GM12878 (cell line): ENCODE results near the gene RND1. TPM values are rescaled to one million over a fixed set of nuclear protein-coding genes. Genes with fewer than 3 reads are reported as not detected.

Experiments used
- ATAC-seq: fragments of 200-7000 bp; cut with Tn5 transposase; 3 replicates; pipeline ENCODE4 v1.9.1; 2020; ENCODE audit warnings: mild to moderate bottlenecking, moderate library complexity
- BruUV-seq: library from RNA; stranded (reverse); fragments of 400-500 nt; replicated peaks from 2 replicates; lab custom pipeline; 2021; lab: Mats Ljungman, UMichigan
- CTCF ChIA-PET: fragments of 300-600 bp; sonication (Branson Sonifier 250); formaldehyde crosslinking; extraction: SDS; loops from one replicate; lab custom pipeline; 2021; ENCODE audit warnings: inconsistent platforms; lab: Yijun Ruan, JAX
- POLR2A ChIA-PET: fragments of 350-600 bp; formaldehyde crosslinking; extraction: SDS; loops from one replicate; lab custom pipeline; 2021; ENCODE audit warnings: inconsistent platforms; lab: Charles Lee
- RAD21 ChIA-PET: fragments of 300-600 bp; sonication (Branson Sonifier 250); formaldehyde crosslinking; loops from one replicate; lab custom pipeline; 2023; ENCODE audit warnings: antibody characterized with exemption; ENCODE audit not compliant: unreplicated experiment; lab: Charles Lee
- SMC1A ChIA-PET: fragments of 300-600 bp; sonication (Branson Sonifier 250); formaldehyde crosslinking; loops from one replicate; lab custom pipeline; 2023; ENCODE audit not compliant: unreplicated experiment, uncharacterized antibody; lab: Charles Lee
- DNase-seq: peaks from one replicate; pipeline ENCODE4 v3.0.0-alpha.2; 2011; ENCODE audit warnings: low read depth, low spot score
- FAIRE-seq: peaks from 3 replicates; lab custom pipeline; 2011; peaks lifted over from hg19 to GRCh38; lab: Jason Lieb, UNC
- H2AFZ ChIP-seq: 2 replicates; pipeline ENCODE4 v1.6.0; 2011; ENCODE audit warnings: low read depth, low read length, control low read depth; ENCODE audit not compliant: control insufficient read depth
- H3K27ac ChIP-seq: 2 replicates; pipeline ENCODE4 v1.5.1; 2011; ENCODE audit warnings: control low read depth; ENCODE audit not compliant: control insufficient read depth, insufficient read depth
- H3K27me3 ChIP-seq, 2 experiments: replicated peaks in 1 of 2; 2 replicates each; pipeline versions ENCODE4 v1.6.0 to v1.6.1; 2011; ENCODE audit warnings: low read length in 1 of 2; ENCODE audit not compliant: control insufficient read depth in 2 of 2, insufficient read depth in 2 of 2
- H3K36me3 ChIP-seq, 2 experiments: 2 replicates each; pipeline ENCODE4 v1.5.1; 2011; ENCODE audit warnings: low read length in 1 of 2; ENCODE audit not compliant: control insufficient read depth in 2 of 2, insufficient read depth in 2 of 2
- H3K4me1 ChIP-seq: 2 replicates; pipeline ENCODE4 v1.6.1; 2011; ENCODE audit warnings: mild to moderate bottlenecking, low read length, moderate library complexity, mixed read lengths; ENCODE audit not compliant: control insufficient read depth, insufficient read depth
- H3K4me2 ChIP-seq: 2 replicates; pipeline ENCODE4 v1.6.0; 2011; ENCODE audit warnings: control low read depth; ENCODE audit not compliant: control insufficient read depth, insufficient read depth
- H3K4me3 ChIP-seq: fragments of 200-600 bp; sonication (generic); 2 replicates; pipeline ENCODE4 v1.5.1; 2016
- H3K79me2 ChIP-seq: 2 replicates; pipeline ENCODE4 v1.6.0; 2011; ENCODE audit warnings: low read length; ENCODE audit not compliant: control insufficient read depth, insufficient read depth
- H3K9ac ChIP-seq: 2 replicates; pipeline ENCODE4 v1.8.0; 2011; ENCODE audit warnings: low read length, control low read depth, mixed read lengths; ENCODE audit not compliant: control insufficient read depth, insufficient read depth
- H3K9me3 ChIP-seq: replicated peaks from 3 replicates; pipeline ENCODE4 v1.5.1; 2011; ENCODE audit warnings: mild to moderate bottlenecking, low read length; ENCODE audit not compliant: control insufficient read depth, insufficient read depth
- H4K20me1 ChIP-seq: 2 replicates; pipeline ENCODE4 v1.6.0; 2011; ENCODE audit not compliant: control insufficient read depth, insufficient read depth
- EGR1 ChIP-seq, 2 experiments: IDR thresholded peaks; 1 replicate in 1 of 2; 2 replicates in 1 of 2; pipeline ENCODE4 v1.6.1; 2011 to 2012; ENCODE audit warnings: low read depth in 2 of 2, low read length in 2 of 2, borderline replicate concordance in 1 of 2, mild to moderate bottlenecking in 1 of 2, moderate library complexity in 1 of 2
- MXI1 ChIP-seq: fragments of 150-350 bp; IDR thresholded peaks from 2 replicates; pipeline ENCODE4 v1.6.1; 2011; ENCODE audit warnings: low read depth, mild to moderate bottlenecking, inconsistent platforms, low read length, improper control_type of control experiment
- NBN ChIP-seq: fragments of 450-650 bp; IDR thresholded peaks from 2 replicates; pipeline ENCODE4 v1.6.1; 2016
- RAD21 ChIP-seq: IDR thresholded peaks from 2 replicates; pipeline ENCODE4 v1.6.1; 2011; ENCODE audit warnings: mild to moderate bottlenecking, low read depth, low read length, moderate library complexity; ENCODE audit not compliant: insufficient read depth
- TARDBP ChIP-seq: IDR thresholded peaks from 2 replicates; pipeline ENCODE4 v1.6.1; 2016; ENCODE audit warnings: borderline replicate concordance
- ZNF622 ChIP-seq: fragments of 450-650 bp; IDR thresholded peaks from 2 replicates; pipeline ENCODE4 v1.6.1; 2017; ENCODE audit warnings: mild to moderate bottlenecking, inconsistent platforms
- WGBS: methylation state at CpG from one replicate; pipeline ENCODE4 v1.1.6; 2016; ENCODE audit warnings: low lambda C conversion rate; ENCODE audit not compliant: insufficient replicate concordance, insufficient coverage; ENCODE audit errors: missing lambda C conversion rate; 5-methylcytosine and 5-hydroxymethylcytosine counted together
- in situ Hi-C: fragments of 300-500 bp; cut with MboI; formaldehyde crosslinking; loops from 9 replicates; pipeline ENCODE4 v1.14.3; 2018; ENCODE audit warnings: mixed read lengths
- intact Hi-C: fragments of 100-400 bp; cut with micrococcal nuclease; formaldehyde crosslinking; loops from one replicate; pipeline ENCODE4 v1.14.2; 2022; ENCODE audit not compliant: unreplicated experiment
- polyA plus RNA-seq, 11 experiments: library from polyadenylated mRNA; depleted of rRNA in 4 of 11; unstranded in 6 of 11; stranded (reverse) in 5 of 11; fragments of >200 nt; fragmentation: Nextera tagmentation in 4 of 11; fragmentation: Illumina TruSeq in 1 of 11; extraction: Ambion mirVana in 4 of 11; extraction: Trizol in 1 of 11; gene quantifications; 1 replicate in 1 of 11; 2 replicates in 10 of 11; pipeline versions ENCODE4 v1.2.1 to v1.2.3, GENCODE V29; 2011 to 2016; ENCODE audit warnings: inconsistent platforms in 2 of 11, missing spikeins in 2 of 11, low read depth in 1 of 11
- total RNA-seq, 4 experiments: library from RNA; depleted of rRNA in 3 of 4; stranded (reverse); fragments of >200 nt in 3 of 4; fragmentation: Illumina TruSeq in 1 of 4; extraction: Trizol in 1 of 4; gene quantifications; 2 replicates each; pipeline versions ENCODE4 v1.2.1 to v1.2.3, GENCODE V29; 2013 to 2021
- TF ChIP-seq, protein P1 (sequence below): fragments of 450-650 bp; conservative IDR thresholded peaks from 2 replicates; pipeline ENCODE4 v1.6.1; 2017; ENCODE audit warnings: mild to moderate bottlenecking, moderate library complexity

RND1 gene
- total and polyA plus RNA-seq, 10 of the 15 experiments (the other 5 are each of a cell fraction or from before 2014, with no cell fraction given): 0.24 to 5.1 (median 1.5) TPM

DNA sequence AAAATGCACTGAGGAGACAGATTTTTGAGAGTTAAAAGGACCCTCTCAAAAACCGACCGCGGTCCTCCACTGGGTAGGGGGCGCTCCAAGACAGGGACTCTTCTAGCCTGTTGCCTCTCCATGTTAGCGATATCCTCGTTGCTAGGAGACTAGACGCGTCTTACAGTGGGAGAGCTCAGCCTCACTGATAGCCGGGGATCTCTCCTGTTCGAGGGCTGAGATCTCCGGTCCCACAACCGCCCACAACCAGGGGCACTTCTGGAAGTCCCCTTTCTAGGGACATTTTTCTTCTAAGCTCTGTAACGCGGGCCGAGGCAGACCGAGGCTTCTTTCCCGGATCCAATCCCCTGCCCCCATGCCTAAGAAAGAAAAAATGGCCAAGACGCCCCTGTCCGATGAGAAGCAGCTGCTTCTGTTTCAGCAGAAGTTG lies 38.3 kb upstream of the RND1 start (continued):
- peak; percentile 89 for TF ChIP-seq MXI1
- TF ChIP-seq RAD21: peak; percentile 41
- TF ChIP-seq TARDBP: no peak
- TF ChIP-seq EGR1 (IDR thresholded peaks at IDR 0.05; ENCODE audit: borderline replicate concordance in 1 of 2, low read depth in 2 of 2, low read length in 2 of 2): peak in 1 of 2 experiments; percentile 85; a peak in 2 of 3 replicates
- TF ChIP-seq, protein P1, sequence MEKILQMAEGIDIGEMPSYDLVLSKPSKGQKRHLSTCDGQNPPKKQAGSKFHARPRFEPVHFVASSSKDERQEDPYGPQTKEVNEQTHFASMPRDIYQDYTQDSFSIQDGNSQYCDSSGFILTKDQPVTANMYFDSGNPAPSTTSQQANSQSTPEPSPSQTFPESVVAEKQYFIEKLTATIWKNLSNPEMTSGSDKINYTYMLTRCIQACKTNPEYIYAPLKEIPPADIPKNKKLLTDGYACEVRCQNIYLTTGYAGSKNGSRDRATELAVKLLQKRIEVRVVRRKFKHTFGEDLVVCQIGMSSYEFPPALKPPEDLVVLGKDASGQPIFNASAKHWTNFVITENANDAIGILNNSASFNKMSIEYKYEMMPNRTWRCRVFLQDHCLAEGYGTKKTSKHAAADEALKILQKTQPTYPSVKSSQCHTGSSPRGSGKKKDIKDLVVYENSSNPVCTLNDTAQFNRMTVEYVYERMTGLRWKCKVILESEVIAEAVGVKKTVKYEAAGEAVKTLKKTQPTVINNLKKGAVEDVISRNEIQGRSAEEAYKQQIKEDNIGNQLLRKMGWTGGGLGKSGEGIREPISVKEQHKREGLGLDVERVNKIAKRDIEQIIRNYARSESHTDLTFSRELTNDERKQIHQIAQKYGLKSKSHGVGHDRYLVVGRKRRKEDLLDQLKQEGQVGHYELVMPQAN: peak; percentile 78

GRCh38 chr12:48903363-48903981 lies 37.8 kb upstream of the RND1 start:
- SMC1A ChIA-PET: interaction anchor here (0.7 to 4.5 kb wide), 12 partner anchors 11 to 85 kb away, joined by 3 to 20 read pairs (median 4); partner anchors contain the start of genes ARF3, DDX23, FKBP11 and RND1
- in situ Hi-C loops (no loop called here), intact Hi-C loops (loop anchor here (5.0 kb wide), 1 partner anchor 94 kb away; the partner anchor contains the start of gene DDN)
- no peaks in the 10 kb centered on the region for H4K20me1 ChIP-seq
- 0 out of 2 replicates have a peak overlapping the region, but pooled peaks have one; percentile 22 for H3K4me3 ChIP-seq
- H3K9ac ChIP-seq: no peak overlapping the region
- POLR2A ChIA-PET: interaction anchor here (0.9 to 5.5 kb wide), 5 partner anchors 38 to 207 kb away, joined by 3 to 36 read pairs (median 5); partner anchors contain the start of genes ARF3, LMBR1L and RND1
- H3K27me3 ChIP-seq: no peaks in the 10 kb centered on the region; a peak in 1 of 4 replicates
- DNase-seq (no peak), ATAC-seq (peak; percentile 52), FAIRE-seq (no peak)
- peak overlapping the region; percentile 31 for H2AFZ ChIP-seq
- H3K4me1 ChIP-seq: peaks cover 8% of the 10 kb centered on the region; the same call in 1 of the 2 replicates
- H3K27ac ChIP-seq: no peak overlapping the region
- no TSS peak for BruUV-seq
- H3K79me2 ChIP-seq: no peaks in the 10 kb centered on the region
- 74% methylated on average over 20 of the region's 20 CpGs for WGBS
- RAD21 ChIA-PET: interaction anchor here (1.5 to 6.3 kb wide), 4 partner anchors 12 to 85 kb away, joined by 3 to 49 read pairs (median 10); partner anchors contain the start of gene DDX23
- no peaks in the 10 kb centered on the region for H3K36me3 ChIP-seq
- TF ChIP-seq ZNF622: no peak
- TF ChIP-seq NBN: 0 out of 2 replicates have a peak, but pooled peaks have one; percentile 33
- no peaks in the 10 kb centered on the region for H3K9me3 ChIP-seq
- H3K4me2 ChIP-seq: peak overlapping the region; percentile 74
- CTCF ChIA-PET: interaction anchor here (0.6 to 7.0 kb wide), 36 partner anchors 10 to 293 kb away, joined by 3 to 112 read pairs (median 6); partner anchors contain the start of genes DDX23, FKBP11, RND1 and WNT1
